Right hindlimb (tissue), 1 donor: ENCODE results near the gene ZNF254.
"Not testable (repeated sequence)": the region's sequence is repeated elsewhere in the genome, so short reads cannot be mapped to it uniquely, and the experiment has no call there.

Experiments
- DNase-seq: peaks from one replicate; pipeline ENCODE4 v3.0.0-alpha.2; 2018

ZNF254 gene

DNA sequence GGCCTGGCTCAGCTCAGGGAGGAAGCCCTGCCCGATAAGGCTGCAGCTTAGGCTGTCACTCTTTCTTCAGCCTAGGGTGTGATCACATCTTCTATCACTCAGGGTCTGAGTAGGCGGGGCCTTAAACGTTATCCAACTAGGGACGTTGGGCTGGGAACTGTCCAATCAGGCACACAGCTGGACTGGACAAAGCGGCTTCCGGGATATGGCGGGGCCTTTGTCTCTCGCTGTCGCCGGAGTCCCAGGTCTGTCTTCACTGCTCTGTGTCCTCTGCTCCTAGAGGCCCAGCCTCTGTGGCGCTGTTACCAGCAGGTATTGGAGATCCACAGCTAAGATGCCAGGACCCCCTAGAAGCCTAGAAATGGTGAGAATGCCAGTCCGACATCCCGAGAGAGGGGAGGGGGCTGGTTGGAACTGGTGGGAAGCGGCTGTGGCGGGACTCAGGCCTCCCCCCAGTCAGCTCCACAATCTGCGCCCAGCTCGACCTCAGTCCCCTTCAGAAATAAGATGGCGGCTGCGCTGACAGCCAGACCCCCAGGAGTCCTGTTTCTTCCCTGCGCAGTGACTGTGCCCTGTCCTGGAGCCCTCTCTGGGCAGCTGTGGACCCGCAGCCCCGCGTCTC, at the start of gene ZNF254:
ZNF254 (plus strand) TSS at position 214 of the 622 bp plus-strand sequence; CDS start at position 335, 121 bp downstream.
- DNase-seq: peak; percentile 95

DNA sequence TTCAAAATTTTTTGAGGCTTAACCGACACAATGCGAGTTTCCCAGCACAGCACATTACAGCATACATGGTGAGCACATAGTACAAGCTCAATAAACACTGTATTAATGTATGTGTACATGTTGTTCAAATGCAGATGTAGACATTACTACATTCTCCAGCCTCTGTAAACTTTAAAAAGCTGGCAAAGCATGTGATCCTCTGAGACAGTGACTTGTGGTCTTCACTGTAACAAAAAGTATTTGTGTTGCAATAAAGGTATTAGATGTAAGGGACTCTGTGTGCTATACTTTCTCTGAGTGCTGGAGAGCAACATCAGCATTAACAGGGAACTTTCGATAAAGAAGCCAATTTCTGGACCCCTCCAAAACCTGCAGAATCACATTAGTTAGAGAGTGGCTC, 46.4 kb upstream of the ZNF254 start:
- DNase-seq: no peak

DNA sequence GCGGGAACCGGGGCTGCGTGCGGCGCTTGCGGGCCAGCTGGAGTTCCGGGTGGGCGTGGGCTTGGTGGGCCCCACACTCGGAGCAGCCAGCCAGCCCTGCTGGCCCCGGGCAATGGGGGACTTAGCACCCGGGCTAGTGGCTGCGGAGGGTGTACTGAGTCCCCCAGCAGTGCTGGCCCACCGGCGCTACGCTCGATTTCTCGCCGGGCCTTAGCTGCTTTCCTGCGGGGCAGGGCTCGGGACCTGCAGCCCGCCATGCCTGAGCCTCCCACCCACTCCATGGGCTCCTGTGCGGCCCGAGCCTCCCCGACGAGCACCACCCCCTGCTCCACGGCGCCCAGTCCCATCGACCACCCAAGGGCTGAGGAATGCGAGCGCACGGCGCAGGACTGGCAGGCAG, 45.7 kb upstream of the ZNF254 start:
- DNase-seq: not testable (repeated sequence)

DNA sequence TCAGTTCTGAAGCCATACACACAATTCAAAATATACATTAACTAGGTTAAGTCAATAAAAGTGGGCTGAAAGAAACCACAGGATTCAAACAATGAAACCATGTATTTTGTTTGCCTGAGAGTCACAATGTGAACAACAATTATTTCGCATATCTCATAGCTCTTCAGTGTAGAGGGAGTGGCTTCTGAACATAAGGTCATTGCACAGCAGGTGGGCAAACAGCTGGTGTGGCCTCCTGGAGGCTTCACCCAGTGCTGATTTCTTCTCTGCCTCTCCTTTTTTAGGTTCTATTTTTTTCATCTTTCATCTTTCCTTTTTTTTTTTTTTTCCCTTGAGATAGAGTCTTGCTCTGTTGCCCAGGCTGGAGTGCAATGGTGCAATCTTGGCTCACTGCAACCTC, 40.4 kb upstream of the ZNF254 start:
- no peak for DNase-seq

DNA sequence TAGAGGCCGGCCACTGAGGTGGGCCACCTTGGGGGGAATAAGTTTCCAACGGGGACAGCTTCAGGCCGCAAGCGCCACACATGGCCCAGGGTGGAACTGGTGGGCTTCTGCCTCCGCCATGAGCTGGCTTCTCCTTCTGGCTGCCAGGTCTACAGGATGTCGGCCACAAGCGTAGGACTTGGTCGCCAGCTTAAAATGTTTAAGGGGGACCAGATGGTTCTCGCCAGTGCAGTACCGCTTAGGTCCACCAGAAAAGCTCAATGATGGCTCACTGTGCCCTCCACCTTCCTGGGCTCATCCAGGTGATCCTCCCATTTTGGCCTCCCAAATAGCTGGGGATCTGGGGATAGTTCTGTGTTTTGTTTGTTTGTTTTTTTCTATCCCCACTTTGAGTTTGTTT, 38.7 kb upstream of the ZNF254 start:
- DNase-seq: no peak

DNA sequence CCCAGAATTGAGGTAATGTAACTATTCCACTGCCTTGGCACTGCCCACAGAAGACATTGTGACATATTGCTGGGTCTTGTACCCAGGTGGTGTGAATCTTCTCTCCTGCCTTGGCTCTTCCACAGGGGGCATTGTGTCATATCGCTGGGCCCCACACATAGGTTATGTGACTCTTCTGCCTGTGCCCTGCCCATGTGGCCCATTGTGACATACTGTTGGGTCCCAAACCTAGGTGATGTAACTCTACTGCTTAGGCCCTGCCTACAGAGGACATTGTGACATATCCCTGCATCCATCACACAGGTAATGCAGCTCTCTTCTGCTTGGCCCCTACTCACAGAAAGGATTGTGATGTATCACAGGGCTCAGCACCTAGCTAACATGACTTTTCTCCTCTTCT, 37.5 kb upstream of the ZNF254 start:
- DNase-seq: no peak

DNA sequence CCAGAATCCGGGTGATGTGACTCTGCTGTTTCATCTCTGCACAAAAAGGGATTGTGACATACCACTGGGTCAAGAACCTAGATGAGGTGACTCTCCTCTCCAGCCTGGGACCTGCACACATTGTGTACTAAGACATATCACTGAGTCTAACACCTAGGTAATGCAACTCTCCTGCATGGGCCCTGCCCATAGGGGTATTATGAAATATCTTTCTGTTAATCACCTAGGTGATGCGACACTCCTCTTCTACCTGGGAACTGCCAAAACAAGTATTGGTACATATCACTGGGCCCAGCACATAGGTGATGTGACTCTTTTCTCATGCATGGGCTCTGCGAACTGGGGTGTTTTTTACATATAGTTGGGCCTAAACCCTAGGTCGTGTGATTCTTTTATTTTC, 35.5 kb upstream of the ZNF254 start:
- no peak for DNase-seq

DNA sequence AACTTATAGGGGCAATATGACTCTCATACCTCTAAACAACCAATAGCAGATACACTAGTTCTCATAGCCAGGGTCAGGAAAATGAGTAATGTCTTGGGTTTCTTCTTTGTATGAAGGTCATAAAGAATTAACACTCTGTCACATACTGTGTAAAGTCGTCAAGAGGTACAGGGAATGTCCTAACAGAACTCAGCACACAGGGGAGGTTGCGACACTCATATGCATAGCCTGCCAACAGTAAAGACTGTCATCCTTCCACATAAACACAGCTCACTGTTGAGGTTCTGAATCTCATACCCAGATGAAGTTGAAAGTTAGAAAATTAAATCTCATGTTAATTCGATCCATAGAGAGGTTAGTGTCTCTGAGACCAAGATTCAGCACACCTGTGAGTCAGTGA, 34.2 kb upstream of the ZNF254 start:
- DNase-seq: no peak

DNA sequence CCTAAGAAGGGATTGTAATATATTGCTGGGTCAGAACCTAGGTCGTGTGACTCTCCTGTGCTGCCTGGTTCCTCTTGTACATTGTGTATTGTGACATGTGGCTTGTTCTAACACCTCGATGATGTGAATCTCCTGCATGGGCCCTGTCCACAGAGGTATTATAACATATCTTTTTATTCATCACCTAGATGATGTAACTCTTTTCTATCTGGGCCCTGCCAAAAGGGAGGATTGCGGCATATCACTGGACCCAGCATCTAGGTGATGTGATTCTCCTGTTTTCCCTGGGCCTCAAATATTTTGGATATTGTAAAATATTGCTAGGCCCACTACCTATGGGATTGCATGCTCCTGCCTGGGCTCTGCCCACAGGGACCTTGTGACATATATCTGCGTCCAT, 33.4 kb upstream of the ZNF254 start:
- no peak for DNase-seq

DNA sequence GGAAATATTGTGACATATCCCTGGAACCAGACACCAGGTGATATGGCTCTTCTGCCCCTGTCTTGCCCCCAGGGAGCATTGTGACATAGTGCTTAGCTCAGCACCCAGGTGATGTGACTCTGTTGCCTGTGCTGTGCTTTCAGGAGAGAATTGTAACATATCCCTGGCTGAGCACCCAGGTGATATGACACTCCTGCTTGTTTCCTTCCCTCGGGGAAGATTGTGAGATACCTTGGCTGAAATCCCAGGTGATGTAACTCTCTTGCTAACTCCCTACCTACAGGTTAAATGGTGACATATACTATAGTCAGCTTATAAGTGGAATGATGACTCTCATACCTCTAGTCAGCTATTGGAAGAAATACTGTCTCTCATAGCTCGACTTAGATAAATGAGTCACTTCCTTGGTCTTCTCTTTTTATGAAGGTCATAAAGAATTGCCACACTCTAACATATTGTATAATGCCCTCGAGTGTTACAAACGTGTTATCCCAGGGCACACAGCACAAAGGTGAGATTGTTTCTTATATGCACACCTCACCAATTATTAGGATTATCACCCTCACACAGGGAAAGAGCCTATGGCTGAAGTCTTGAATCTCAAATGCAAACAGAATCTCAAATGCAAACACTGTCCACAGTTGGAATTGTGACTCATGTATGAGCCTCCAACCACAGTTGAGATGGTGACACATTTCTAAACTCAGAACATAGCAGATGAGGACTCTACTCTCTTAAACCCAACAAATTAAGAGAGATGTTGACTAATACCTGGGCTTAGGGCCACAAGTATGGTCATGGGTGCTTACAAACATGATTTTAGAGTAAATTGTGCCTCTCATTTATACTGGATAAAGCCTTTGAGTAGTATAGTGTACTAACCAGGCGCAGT, 32.7 kb upstream of the ZNF254 start:
- no peak for DNase-seq

DNA sequence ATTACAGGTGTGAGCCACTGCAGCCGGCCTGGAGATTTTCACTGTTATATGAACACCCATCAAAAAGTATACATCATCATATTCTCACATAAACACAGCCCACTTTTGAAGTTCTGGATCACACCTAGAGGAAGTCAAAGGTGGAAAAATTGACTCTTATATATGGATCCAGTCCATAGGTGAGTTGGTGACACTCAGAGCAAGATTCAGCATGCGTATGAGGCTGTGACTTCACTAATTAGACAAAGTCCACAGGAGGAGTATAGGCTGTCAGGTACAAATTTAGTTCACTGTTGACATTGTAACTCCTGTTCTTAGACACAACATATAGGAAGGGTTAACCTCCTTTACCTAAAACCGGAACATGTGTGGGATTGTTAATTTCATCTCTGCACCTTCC, 31.4 kb upstream of the ZNF254 start:
- no peak for DNase-seq

DNA sequence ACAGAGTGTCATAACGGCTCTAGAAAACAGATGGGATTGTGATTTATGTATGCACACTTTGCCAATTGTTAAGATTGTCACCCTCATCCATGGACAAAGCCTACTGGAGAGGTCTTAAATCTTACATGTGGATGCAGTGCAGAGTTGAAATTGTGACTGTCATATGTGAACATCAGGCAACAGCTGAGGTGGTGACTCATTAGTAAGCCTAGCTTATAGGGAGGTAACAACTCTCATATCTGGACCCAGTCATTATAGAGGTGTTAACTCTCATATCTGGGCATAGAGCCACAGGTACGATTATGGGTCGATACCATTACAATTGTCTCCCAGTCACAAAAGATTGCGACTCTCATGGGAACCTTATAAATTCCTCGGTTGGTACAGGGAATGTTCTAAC, 29.8 kb upstream of the ZNF254 start:
- no peak for DNase-seq

DNA sequence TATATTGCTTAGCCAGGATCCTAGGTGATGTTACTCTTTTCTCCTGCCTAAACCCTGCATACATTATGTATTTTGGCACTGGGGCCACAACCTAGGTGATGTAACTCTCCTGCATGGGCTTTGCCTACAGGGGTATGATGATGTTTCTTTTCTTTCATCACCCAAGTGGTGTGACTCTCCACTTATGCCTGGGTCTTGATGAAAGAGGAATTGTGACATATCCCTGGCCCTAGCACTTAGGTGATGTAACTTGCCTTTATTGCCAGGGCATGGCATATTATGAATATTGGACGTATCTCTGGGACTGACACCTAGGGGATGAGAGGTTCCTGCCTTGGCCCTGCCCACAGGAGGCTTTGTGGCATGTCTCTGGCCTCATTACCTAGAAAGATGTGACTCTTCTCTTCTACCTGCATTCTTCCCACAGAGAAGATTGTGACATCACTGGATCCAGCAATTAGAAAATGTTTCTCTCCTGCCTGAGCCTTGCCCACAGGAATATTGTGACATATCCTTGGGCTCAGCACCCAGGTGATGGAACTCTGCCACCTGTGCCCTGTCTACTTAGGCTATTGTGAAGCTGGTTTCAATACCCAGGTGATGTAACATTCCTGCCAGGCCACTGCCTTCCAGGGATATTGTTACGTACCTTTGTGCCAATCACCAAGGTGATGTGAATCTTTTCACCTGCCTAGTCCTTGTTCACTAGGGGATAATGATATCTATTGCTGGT, 27.3 kb upstream of the ZNF254 start:
- DNase-seq: no peak

DNA sequence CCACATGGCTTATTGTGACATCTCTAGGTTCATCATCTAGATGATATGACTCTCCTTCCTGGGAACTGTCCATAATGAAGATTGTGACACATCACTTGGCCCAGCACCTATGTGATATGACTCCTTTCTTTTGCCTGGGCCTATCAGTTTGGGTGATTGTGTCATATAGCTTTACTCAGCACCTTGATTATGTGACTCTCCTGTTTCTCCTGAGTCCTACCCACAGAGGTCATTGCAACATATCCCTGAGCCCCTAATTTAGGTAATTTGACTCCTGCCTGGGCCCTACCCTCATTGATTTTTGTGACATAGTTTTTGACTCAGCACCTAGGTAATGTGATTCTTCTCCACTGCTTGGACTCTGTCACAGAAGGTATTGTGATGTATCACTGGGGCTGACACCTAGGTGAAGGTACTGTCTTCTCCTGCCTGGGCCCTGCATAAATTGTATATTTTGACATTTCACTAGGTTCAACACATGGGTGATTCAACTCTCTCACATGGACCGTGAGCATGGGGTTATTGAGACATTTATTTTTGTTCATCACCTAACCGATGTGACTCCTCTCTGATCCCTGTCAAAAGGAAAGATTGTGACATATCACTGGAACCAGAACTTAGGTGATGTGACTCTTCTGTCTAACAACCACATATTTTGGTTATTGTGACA, 26.2 kb upstream of the ZNF254 start:
- DNase-seq: no peak

DNA sequence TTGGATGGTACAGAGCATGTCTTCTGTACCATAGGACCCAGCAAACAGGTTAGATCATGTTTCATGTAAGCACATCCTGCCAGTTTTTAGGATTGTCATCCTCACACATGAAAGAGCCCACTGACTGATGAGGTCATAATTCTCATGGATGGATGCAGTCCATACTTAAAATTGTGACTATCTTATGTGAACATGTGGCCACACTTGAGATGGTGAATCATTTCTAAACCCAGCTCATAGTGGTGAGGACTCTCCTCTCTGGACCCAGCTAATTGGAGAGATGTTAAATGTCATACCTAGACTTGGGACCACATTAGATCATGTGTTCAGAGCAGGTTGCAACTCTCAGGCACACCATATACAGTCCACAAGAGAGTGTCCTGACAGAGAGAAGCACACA, 24.8 kb upstream of the ZNF254 start:
- DNase-seq: no peak

DNA sequence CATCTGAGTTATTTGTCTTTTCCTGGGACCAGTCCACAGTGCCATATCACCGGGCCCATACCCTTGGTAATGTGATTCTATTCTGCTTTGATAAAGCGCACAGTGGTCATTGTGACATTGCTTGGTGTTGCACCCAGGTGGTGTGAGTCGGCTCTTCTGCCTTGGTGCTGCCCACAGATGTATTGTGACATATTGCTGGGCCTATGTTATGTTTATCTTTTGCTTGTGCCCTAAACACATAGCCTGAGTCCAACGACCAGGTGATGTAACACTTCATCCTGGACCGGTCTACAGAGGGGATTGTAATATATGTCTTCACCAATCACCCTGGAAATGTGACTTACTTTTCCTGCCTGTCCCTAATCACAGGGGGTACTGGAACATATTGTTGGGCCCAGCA, 23.7 kb upstream of the ZNF254 start:
- DNase-seq: no peak

DNA sequence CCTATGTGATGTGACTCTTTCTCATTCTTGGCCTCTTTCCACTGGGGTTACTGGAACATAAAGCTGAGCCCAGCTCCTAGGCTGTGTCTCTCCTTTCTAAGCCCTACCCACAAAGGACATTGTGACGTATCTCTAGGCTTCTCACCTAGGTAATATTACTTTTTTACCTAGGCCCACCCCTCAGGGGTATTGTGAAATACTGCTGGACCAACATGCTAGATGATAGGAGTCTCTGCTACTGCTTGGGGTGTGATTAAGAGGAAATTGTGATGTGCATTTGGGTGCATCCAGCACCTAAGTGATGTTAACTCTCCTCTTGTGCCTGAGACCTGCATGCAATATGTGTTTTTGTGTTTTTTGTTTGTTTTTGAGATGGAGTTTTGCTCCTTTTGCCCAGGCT, 22.8 kb upstream of the ZNF254 start:
- no peak for DNase-seq

DNA sequence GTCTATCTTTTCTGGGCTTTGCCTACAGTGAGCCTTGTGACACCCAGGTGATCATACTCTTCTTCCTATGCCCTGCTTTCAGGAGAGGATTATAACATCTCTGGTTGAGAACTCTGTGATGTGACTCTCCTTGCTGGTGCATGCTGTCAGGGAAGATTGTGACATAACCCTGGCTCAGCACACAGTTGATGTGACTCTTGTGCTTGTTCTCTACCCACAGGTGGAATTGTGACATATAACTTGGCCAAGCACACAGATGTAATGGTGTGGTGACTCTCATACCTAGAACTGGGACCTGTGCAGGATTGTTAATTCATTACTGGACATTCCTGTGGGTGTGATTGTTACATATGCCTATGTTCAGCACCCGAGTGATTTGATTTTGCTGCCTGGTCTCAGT, 21.7 kb upstream of the ZNF254 start:
- DNase-seq: no peak

DNA sequence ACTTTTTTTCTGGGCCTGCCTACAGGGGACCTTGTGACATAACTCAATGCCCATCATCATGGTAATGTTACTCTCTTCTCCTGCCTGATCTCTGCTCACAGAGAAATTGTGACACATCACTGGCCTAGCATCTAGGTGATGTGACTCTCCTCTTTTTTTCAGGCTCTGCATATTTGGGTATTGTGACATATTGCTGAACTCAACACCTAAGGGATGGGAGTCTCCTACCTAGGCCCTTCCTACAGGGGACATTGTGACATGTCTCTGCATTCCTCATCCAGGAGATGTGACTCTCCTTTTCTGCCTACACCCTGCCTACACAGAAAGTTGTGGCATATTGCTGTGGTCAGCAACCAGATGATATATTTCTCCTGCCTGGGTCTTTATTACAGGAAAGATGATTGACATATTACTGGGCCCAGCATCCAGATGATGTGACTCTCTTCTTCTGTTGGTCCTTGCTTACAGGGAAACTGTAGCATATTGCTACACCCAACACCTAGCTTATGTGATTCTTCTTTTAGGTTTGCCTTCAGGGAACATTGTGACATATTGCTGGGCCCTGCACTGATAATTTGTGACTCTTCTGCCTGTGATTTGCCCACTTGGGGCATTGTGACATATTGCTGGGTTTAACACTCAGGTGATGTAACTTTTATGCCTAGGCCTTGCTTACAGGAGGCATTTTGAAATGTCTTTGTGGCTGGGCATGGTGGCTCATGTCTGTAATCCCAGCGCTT, 21.0 kb upstream of the ZNF254 start:
- DNase-seq: no peak

DNA sequence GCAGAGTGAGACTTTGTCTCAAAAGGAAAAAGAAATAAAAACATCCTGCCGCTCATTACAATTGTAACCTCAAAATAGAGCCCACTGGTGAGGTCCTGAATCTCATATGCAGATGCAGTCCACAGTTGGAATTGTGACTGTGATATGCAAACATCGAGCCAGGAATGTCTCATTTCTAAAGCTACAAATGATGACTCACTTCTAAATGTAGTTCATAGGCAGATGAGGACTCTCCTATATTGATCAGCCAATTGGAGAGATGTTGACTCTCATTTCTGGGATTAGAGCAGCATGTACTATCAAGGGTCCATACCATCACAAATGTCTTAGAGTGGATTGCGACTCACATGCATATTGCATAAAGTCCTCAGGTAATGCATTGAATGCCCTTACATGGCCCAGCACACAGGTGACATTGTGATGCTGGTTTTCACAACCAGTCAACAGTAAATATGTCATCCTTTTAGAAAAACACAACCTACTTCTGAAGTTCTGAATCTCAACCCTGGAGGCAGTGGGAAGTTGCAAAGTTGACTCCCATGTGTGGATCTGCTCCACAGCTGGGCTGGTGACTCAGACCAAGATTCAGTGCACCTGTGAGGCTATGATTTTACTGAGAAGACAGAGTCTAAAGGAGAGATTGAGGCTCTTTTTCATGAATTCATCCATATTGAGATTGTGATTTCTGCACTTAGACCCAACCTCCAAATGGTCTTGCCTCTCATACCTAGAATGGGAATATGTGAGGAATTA, 16.9 kb upstream of the ZNF254 start:
- no peak for DNase-seq

DNA sequence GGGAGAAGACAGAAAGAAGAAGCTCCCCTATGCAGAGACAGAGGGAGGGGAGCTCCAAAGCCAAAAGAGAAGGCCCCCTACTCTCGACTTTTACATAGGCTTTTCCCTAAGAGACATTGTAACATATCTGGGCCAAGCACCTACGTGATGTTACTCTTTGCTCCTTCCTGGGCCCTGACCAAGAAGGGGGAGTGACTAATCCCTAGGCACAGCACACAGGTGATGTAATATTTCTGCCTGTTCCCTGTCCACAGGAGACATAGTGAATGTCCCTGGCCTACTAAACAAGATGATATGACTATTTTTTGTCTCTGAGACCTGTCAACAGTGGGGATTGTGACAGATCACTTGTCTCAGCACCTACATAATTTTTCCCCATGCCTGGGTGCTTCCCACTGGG, 15.9 kb upstream of the ZNF254 start:
- DNase-seq: no peak

DNA sequence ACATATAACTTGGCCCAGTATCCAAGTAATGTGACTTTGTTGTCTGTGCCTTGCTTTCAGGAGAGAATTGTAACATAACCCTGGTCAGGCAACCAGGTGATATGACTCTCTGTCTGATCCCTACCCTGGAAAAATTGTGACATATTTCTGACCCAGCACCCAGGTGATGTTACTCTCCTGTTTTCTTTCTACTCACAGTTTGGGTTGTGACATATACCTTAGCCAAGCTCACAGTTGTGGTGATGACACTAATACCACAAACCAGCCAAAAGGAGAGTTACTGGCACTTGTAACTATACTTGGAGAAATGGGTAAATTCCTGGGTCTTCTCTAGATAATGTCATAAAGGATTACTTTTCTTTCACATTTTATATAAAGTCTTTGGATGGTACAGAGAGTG, 14.3 kb upstream of the ZNF254 start:
- DNase-seq: no peak
